Stimulated activated CD4-positive, alpha-beta T cell treated with anti-CD3 and anti-CD28 coated beads, Interleukin-4, amount 100 ng/mL, for 48 hours (primary cell): ENCODE measurements around the gene PLCD3.

Experiments used
- DNase-seq, 2 donors: peaks; one replicate each; pipeline ENCODE4 v3.0.0-alpha.2; 2020; ENCODE audit warnings: low read depth in 2 of 2

The PLCD3 gene

DNA sequence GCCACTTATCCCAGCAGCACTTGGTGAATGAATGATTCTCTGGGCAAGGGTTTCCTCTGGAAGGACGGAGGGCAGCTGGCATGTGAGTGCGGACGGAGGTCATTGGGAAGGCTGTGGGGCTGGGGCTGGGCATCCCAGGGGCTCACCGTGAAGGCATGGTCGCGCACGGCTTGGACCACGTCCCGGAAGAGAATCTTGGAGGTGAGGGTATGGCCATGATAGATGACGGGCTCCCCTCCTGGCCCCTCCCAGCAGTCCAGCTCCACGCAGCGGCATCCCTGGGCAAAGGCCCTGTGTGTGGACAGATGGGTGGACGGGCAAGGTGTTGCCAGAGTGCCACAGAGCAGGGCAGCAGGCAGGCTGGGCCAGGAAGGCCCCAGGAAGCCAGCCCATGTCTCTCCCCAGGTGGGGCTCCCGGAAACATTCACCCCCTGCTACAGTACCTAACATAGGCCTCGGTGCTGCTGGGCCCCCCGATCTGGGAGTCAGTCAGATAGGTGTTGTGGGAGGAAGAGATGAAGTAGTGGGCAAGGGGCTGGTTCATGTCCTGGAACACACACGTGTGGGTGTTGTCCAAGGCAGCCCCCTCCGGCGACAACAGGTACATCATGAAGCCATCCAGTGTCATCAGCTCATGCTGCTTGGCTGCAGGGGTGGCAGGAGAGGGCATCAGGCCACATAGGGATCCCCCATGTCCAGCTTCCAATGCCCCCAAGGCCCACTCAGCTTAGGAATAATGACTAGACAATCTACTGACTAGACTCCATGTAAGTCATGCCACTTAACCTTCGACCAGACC lies 14.3 kb downstream of the PLCD3 start:
- DNase-seq, result no peak

DNA sequence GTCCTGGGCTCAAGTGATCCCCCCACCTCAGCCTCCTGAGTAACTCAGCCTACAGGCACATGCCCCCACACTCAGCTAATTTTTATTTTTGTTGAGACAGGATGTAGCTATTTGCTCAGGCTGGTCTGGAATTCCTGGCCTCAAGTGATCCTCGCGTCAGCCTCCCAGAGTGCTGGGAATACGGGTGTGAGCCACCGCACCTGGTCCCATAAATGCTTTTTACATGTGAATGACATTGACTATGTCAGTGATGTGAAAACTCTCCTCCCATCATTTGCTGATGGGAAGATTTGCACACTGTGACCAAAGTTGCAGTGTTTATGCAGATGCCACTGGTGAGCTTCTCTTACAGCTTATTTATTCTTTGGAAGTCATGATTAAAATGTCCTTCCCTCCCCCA lies 15.0 kb downstream of the PLCD3 start:
- DNase-seq, result no peak

DNA sequence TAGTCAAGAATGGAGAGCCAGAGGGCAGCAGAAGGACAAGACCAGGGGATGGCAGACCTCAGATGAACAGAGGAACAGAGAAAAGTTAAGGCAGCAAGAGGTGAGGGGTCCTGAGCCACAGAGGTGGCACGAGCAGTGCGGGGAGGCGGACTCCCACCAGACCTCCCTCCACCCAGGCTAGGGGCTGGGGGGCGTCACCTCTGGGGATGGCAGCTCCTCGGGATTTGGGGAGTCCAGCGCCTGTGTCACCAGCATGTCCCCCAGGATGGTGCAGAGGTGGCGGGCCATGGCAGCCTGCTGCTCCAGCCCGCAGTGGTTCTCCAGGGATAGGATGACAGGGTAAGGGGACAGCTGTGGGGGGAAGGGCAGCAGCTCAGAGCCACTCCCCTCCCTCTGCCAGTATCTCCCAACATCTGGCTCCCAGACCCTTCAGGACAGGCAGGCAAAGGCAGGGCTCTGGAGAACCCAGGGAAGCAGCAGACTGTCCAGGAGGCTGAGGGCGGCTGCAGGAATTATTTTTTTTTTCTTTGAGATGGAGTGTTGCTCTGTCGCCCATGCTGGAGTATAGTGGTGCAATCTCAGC lies 15.8 kb downstream of the PLCD3 start:
- DNase-seq, result no peak

DNA sequence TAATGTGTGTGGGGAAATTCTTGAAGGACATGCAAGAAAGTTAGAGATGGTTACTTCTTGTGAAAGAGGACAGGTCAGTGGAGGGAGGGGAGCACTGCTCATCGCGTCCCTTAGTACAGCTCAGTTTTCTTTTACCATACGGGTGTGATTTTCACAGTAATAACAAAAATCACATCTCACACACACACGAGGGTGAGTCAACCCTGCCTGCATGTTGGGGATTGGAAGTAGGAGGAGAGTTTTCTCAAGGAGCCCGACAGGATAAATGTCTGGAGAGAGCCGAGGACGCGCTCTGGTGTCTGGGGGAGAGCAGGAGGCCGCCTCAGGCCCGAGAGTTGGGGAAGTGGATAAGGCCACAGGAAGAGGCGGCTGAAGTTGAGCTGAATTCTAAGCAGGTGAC lies 16.4 kb downstream of the PLCD3 start:
- DNase-seq, result no peak

DNA sequence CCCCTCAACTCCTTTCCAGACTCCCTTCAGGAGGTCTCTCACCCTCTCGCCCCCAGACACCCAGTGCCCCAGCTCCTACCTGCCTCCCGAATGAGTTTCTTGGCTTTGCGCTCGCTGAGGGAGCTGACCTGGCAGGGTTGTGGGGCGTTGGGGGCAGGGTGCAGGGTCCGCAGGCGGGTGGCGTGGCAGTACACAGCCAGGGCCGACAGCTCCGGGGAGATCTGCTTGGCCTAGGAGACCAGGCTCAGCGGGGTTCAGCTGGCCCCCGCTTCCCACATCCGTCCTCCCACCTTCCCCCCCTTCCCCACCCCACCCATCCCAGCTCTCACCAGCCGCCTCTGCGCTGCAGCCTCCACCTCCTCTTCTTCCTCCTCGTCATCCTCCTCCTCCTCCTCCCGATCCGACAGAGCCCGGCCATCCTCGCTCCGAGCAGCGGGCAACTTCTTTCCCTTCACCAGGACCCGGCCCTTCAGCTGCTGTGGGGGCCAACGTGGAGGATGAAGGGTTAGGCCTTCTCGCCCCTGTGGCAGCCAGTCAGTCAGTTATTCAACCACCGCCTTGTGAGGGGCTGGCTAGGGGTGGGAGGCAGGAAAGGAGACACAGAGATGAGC lies 17.2 kb downstream of the PLCD3 start:
- DNase-seq, result no peak

DNA sequence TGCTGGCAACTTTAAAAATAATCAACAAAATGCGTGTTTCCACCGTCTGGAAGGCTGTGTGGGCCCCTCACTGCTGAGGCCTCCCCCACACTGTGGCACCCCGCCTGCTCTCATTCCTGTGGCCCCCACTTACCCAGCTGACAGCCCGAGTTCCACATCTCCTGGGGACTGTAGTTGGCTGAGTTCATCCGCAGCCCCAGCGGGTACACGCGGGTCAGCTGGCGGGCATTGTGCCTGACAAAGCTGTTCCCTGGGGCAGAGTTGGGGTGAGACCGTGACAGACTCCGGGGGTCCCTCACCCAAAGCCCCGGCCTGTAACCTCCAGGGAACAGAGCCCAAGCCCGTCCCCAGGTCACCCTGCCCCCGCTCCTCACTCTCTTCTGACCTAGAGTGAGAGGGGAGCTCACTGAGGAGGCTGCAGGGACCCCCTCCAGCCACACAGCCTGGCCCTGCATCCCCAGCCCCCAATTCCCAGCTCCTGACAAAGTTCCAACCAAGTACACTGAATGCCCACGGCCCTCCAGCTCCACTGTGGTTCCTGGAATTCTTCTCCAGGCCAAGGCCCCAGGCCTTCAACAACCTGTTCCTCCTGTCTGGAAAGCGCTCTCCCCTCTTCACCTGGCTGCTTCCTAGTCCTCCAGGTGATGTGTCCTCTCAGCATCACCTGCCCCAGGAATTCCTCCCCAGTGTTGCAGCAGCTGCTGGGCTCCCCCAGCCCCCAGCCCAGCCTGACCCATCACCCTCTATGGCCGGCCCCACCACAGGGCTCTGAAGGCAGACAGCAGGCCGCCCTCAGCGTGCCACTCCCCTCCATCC lies 18.0 kb downstream of the PLCD3 start:
- DNase-seq, result no peak

DNA sequence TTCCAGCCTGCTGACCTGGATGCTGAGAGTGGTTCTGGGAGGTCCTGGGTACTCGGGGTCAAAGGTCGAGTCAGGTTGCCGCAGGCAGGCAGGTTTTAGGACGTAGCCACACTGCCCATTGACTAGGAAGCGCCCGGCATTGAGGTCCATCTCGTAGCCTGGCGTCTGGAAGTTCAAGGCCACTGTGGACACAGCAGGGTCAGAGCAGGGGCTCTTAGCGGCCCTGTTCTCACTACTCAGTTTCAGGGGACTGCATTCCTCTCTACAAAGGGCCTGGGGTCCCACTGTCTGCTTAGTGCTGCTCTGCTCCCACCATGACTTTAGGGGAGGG lies 18.9 kb downstream of the PLCD3 start:
- no peak for DNase-seq

DNA sequence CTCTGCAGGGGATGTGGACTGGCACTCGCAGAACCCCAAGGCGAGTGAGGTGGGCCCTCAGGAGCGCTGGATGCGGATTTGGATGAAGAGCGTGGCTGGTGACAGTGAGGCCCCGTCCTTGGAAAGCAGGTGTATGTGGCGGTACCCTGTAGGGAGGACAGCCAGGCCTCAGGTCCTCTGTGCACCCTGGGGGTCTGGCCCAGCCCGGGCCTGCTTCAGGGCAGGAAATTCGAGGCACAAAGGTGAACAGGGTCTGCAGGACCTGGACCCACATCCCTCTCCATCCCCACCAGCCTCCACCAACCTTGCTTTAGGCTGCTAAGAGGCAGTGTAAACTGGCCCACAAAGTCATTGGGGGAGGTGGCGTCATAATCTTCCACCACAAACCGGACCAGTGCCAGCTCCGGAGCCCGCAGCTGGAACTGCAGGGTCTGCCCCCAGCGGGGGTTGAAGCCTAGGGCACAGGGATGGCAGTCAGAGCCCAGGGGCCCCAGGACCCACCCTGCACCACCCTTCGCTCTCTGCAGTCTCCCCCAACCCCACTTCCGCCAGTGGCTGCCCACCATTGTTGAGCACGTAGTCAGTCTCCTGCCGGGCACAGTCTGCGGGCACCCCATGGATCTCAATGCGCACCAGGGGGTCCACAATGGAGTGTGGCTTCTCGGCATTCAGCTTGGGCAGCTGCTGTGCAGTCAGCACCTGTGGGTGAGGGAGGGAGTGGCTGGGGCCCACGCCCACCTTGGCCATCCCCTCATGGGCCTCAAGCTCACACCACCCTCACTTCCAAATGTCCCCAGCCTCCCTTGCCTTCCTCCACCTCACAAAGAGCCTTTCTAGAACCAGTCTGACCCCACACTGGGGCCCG lies 19.5 kb downstream of the PLCD3 start:
- no peak for DNase-seq

DNA sequence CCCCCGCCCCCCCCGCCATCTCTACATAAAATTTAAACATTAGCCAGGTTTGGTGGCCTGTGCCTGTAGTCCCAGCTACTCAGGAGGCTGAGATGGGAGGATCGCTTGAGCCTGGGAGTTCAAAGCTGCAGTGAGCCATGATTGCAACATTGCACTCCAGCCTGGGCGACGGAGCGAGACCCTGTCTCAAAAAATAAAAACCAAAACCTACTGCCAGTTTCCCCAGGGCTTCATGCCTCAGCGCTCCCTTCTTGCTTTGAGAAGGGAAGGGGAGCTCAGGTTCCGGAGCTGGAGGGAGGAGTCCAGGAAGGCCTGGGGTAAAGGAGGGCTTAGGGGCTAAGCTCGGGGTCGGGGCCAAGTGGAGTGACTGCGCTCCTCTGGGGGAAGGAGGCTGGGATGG lies 20.5 kb downstream of the PLCD3 start:
- no peak for DNase-seq

DNA sequence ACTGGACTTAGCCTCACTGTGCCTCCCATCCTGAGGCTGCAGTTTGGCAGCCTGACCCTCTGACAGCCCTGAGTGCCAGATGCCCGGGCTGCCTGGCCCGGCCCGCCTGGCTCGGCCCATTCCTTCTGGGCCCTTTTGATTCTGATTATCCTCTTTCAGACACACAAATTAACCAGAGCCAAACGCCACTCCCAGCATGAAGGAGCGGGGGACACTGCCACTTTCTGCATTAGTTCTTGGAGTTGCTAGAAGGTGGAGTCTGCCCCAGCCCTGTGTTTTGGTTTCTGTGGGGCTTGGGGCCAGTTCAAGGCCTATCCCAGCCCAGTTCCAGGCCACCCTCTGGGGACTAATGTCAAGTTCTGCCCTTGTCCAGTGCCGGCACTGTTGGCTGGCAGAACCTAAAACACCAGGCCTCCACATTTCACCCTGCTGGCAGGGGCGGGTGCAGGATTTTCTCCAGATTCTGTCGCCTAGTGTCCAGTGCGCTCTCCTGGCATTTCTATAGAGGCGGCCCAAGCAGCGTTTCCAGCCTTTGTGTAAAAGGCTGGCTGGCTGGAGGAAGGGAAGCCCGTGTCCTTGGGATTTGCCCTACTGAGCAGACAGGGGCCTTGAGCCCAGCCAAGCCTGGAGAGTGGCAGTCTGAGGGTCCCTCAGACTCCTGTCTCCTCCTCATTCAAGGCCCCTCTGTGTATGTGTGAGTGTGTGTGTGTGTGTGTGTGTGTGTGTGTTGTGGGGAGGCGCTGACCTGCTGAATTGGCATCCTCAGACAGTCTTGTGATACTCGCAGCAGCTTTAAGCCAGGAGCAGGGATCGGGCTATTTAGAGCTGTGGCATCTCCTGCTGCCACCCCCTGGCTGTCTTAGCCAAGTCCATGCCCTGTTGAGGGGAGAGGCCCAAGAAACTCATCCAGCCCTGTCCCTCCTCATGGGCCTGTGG lies 21.4 kb downstream of the PLCD3 start:
- no peak for DNase-seq

DNA sequence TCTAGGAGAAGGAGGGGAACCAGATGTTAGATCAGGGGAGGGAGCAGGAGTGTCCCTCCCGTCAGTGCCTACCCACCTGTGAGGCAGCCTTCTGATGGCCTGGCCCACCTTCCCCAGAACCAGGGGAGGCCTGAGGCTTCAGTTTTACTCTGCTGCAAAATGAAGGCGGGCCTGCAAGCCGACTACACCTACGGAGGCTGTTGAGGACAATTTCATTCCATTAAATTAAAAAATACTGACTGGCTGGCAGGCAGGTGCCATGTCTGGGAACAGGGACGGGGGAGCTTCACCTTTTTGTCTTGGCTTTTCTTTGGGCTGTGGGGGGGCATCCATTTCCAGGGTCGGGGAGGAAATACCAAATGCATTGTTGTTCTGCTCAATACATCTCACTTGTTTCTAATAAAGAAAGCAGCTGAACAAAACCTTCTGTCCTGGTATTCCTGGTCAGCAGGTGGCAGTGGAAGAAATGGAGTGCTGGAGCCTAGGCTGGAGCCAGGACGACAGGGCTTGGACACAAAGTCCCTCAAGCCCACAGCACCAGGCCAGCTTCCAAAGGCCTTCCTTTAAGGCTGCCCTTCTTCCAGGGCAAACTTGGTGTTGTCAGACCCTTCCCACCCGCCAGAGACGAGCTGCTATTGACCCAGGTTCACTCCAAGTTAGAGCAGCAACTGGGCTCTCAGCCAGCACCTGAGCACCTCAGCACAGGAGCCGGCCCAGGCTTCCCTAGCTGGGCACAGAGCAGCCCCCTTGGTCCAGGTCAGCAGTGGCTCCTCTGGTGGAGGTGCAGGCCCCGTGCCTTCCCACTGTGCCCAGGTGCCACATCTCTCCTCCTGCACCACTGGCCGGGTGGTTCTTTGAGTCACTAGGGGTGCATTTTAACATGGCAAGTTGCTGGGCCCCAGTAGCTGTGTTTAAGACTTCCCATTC lies 23.5 kb downstream of the PLCD3 start:
- no peak for DNase-seq

DNA sequence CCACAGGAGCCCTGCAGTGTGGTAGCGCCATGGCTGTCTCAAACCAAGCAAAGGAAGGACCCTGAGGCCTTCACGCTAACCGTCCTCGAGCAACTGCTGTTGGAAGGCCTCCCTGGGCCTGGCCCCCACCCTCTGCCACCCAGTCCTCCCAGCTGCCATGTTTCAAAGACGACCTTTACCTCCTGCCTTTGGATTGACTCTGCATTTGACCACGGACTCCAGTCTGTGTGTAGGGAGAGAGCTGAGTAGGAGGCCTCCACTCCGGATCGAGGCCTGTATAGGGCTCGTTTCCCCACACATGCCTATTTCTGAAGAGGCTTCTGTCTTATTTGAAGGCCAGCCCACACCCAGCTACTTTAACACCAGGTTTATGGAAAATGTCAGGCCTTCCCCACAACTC lies 24.3 kb downstream of the PLCD3 start:
- DNase-seq, result no peak

DNA sequence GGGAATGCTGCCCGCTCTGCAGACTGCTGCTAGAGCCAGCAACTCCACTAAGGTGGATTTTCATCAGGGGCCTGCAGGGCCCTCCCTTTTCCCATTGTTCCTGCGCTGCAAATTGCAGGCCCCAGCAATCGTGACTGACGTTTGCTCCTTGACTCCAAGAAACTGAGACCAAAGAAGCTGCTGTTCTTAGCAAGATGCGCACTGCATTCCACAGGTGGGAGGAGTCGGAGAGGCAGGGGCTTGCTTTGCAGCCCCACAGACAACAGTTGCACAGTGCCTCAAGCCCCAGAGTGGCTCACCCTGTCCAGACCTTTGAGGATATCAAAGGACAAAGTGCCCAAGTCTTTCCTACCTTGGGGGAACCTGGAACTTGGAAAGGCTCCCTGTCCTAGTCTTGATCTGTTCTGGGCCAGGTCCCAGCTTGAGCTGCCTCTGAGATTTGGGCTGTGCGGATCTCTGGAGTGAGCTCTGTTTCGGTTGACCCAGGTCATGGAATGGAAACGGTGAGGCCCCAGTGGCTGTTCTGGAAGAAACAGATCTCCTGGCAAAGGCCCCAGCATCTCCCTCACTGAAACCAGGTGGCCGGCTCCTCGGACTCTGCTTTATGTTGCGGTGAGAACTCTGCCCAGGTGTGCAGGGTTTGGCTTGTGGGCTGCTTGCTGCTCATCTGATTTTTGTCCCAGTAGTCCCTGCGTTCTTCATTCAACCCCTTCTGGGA lies 24.9 kb downstream of the PLCD3 start:
- no peak for DNase-seq

DNA sequence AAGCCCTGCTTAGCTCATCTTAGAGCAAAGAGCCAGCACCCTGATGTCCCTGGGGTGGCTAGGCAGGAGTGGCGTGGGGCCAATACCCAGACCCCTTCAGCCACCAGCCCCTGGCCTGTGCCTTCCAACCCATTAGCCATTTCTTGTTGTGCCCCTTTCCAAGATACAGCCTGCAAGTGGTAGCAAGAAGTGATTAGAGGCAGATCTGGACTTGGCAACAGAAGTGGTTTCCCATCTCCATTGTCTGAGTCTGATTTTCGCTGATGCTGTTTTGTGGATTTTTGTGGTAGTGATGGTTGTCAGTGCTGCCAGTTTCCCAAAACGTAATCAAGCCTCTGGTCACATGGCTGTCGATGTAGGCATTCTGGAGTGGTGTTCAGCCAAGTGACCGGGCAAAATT lies 25.7 kb downstream of the PLCD3 start:
- DNase-seq, result no peak

DNA sequence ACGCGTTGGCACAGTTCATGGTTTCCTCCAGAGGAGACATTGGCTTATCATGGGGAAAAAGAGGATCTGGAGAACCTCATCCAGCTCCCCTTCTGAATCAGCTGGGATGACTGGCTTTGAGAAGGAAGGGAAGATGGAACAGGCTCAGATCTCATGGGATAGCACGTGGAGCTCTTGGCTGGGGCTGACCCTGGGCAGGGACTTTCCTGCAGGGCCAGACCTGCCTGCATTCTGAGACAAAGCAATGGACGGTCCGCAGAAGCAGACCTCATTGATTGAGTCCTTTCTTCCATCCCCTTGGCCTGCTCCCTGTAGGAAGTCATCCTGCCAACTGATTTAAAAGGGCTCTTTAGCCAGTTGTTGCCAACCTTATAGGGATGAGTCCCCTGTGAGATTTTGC lies 26.2 kb downstream of the PLCD3 start:
- DNase-seq, result no peak

DNA sequence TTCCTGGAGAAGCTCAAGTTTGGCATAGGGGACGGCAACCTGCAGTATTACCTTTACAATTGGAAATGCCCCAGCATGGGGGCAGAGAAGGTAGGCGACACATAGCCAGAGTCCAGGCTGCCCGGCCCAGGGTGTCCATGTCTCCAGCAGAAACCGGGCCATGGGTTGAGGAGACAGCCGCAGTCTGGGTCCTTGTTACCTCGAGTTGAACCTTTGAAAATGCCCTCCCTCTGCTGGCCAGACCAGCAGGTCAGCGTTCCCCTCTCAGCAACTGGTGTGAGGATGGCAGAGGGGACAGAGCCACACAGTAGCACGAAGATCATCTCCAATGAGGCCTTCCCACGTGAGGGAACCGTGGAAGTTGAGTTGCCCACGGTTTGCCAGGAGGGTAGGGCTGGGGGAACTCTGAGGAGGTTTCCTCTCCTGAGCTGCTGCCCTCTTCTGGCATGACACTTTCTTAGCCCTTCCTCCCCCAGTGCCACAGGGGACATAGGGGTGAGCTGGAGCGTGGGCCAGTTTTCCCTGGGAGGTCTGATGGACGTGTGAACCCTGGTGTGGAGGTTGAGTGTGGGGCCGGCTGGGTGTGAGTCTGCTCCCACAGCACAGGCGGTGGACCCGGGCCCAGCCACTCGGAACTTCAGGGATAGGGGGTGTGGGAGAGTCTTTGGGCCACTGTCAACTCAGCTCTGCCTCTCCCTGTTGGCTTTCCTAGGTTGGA lies 27.2 kb downstream of the PLCD3 start:
- DNase-seq, result no peak

DNA sequence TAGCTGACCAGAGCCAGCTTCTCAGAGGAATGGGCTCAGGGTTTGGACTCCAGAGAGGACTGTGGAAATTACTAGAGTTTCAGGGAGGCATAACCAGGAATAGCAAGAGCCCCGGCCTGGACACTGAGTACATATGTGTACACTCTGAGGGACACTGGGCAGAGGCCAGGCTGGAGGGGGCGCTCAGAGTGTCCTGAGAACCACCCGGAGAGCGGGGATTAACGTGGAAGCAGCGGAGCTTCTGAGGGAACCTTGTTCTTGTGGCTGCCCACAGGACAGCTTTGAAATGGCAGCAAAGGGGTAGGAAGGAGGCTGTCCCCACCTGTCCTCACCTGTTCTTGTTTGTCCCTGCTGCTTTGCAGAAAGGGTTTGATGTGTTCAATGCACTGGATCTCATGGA lies 27.8 kb downstream of the PLCD3 start:
- no peak for DNase-seq

DNA sequence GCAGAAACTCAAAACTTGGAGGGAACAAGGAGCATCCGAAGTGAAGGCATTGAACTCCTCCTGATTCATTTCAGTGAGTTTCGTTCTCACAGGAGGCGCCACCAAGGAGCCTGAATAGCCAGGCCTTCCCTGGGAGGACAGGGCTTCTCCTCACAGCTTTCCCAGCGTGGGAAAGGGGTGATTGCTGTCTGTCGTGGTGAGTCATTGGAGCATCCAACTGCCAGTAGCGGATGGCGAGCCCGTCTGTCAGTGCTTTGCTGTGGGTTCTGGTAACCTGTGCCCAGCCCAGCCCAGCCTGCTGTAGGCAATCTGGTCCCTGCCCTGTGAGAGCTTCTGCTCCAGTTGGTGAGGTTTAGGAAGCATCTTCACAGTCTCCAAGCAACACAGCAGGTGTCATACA lies 28.3 kb downstream of the PLCD3 start:
- DNase-seq, result no peak
